T-helper 2 cell treated with Interferon-gamma antibody and Interleukin-4, amounts not matched to agents 100 ng/mL and 5 ng/mL, for 36 hours (primary cell): ENCODE measurements around the gene TANC1. TPM values are rescaled to one million over a fixed set of nuclear protein-coding genes. Genes with fewer than 3 reads are reported as not detected.

Experiments used
- intact Hi-C: fragments of 100-400 bp; cut with micrococcal nuclease; formaldehyde crosslinking; loops from one replicate; pipeline ENCODE4 v1.15.1; 2023
- total RNA-seq: library from RNA; stranded (reverse); gene quantifications from 2 replicates; pipeline ENCODE4 v1.2.3, GENCODE V29; 2022

Gene TANC1
- total RNA-seq, 1 donor from 2014 or later: 0.20 TPM

DNA sequence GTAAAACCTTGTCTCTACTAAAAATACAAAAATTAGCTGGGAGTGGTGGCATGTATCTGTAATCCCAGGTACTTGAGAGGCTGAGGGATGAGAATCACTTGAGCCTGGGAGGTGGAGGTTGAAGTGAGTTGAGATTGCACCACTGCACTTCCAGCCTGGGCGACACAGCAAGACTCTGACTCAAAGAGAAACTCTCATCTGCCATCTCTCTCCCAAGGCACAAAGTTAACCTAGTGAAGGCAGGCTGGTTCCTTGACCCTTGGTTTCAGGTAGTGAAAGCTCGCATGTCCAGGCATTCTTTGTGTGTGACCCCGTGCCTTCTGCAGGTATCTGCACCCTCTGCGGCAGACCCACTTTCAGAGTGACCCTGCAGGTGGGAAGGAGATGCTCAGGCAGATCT lies 218.0 kb downstream of the TANC1 start:
- intact Hi-C loops: no loop called here

DNA sequence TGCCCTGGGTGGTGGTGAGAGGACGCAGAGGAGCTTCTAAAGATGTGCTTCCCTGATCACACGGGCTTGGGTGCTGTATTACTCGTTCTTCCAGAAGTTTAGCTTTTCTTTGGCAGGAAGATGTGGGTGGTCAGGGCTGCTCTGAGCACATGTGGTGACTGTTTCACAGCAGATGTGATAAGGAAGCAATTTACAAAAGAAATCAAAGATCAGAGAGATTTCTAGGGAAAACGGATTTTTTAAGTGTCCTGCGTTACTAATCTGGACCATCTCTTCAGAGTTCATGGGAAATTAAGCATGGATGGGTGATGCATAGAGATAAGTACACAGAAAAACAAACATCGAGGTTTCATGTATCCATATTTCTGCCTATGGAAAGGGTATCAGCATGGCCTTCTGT lies 218.7 kb downstream of the TANC1 start:
- intact Hi-C loops: no loop called here

DNA sequence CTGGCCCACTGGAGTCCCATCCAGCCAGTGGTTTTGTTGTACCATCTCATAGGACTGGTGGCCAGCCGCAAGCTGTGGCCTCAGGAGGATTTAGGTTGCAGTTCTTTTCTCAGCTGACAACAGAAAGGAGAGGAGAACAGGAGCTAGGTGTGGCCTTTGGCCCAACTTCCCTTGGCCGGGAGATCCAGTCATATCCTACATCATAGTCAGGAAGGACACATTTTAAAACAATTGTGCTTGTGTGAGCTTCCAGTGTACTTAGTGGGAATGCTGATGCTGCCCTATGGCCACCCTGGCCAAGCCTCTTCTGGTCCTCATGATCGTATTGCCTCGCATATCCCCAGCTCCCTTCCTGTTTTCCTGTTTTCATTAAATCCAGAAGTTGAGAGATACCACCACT lies 220.0 kb downstream of the TANC1 start:
- intact Hi-C loops: no loop called here

DNA sequence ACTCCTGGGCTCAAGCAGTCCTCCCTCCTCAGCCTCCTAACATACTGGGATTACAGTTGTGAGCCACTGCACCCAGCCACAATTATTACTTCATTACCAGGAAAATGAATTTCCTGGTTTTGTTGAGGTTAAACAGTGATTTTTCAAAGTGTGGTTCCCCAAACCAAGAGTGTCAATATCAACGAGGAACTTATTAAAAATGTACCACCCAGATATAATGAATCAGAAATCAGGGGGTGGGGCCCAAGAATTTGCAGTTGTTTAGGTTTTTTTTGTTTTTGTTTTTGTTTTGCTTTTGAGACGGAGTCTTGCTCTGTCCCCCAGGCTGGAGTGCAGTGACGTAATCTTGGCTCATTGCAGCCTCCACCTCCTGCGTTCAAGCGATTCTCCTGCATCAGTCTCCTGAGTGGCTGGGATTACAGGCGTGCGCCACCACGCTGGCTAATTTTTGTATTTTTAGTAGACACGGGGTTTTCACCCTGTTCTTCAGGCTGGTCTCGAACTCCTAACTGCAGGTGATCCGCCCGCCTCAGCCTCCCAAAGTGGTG lies 224.0 kb downstream of the TANC1 start:
- intact Hi-C loops: no loop called here

- intact Hi-C loops: no loop called here
Observed at GRCh38 chr2:159193791-159194190, 225.4 kb downstream of the TANC1 start.

- intact Hi-C loops: no loop called here
Observed at GRCh38 chr2:159194241-159194640, 225.8 kb downstream of the TANC1 start.

DNA sequence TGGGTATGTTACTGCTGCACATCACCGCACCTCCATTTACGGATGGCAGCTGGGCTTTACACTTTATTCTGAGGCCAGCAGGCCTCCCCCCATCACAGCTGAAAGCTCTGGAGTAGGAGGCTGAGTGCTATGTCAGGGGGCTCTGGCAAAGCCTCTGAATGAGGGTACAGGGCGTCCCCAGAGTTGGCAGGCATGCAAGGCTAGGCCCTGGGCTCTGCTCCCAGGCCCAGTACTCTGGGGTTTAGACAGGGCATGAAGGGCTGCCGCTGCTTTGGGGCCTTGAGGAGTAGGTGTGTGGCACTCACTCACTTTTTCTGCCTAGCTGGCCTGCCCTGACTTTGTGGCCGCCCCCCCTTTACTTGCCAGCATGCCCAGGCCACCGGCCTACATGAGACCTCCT lies 227.3 kb downstream of the TANC1 start:
- intact Hi-C loops: no loop called here

DNA sequence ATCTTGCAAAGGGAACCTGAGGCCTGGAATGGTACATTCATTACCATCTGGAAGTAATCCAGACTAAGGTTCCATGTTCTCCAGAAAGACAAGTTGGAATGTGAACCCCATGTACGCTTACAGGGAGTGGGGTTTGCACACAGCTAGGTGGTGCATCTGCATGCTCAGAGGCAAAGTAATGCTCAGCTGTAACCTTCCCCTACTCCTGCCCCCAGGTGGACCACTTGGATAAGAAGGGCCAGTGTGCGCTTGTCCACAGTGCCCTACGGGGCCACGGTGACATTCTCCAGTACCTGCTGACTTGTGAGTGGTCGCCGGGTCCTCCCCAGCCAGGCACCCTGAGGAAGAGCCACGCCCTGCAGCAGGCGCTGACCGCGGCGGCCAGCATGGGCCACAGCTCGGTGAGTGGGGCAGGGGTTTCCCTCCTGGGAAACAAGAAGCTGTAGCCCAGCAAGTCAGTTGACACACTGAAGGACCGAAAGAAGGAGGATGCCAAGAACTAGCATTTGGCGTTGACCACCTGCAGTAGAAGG lies 228.0 kb downstream of the TANC1 start:
- intact Hi-C loops: no loop called here

- intact Hi-C loops: no loop called here
Observed at GRCh38 chr2:159199236-159199635, 230.8 kb downstream of the TANC1 start.

GRCh38 chr2:159199761-159200465 lies 231.5 kb downstream of the TANC1 start:
- intact Hi-C loops: no loop called here

DNA sequence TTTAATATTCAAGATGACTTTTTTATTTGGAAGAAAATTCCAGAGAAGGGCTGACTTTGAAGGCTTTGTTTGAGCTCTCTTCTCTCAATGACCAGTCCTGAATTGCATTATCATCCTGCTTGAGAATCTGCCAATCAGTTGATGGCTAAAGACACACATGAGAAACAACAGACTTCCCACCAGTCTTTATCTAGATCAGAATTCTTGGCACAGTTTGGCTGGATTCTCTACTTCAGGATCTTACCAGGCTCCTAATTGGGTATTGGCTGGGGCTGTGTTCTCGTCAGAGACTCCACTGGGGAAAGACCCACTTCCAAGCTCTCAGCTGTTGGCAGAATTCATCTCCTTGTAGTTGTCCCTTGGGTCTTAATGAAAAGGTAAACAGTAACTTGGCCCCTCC lies 232.1 kb downstream of the TANC1 start:
- intact Hi-C loops: no loop called here

DNA sequence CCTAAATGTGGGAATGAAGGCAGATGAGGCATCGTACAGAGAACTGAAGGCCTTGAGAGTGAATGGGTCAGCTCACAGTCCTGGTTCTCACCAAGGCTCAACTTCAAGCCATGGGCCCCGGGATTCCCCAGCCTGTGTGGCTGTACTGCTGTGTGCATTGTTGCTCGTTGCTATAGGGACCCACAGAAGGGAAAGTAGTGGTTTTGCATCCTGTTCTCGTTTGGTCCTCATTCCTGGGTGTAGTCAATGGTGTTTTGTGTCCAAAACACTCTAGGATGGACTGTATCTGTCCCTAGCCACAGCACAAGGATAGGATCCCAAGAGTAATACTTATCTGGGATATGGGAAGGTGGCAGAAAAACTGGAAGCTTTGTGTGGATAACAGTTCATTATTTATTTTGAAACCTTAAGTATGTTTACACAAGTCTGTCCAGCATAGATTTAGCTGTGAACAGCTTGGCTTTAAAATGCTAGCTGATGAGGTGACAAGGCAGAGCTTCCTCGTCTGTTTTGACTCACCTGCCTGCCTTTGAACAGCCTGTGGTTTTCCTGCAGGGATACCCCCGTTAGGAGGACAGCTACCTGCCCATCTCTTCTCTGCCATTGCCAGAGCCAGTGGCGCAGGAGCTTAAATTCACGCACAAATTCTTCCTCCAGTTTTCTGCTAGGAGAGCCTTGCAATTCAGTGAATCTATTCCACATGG lies 233.1 kb downstream of the TANC1 start:
- intact Hi-C loops: no loop called here

- intact Hi-C loops: no loop called here
Observed at GRCh38 chr2:159202568-159203071, 234.2 kb downstream of the TANC1 start.

DNA sequence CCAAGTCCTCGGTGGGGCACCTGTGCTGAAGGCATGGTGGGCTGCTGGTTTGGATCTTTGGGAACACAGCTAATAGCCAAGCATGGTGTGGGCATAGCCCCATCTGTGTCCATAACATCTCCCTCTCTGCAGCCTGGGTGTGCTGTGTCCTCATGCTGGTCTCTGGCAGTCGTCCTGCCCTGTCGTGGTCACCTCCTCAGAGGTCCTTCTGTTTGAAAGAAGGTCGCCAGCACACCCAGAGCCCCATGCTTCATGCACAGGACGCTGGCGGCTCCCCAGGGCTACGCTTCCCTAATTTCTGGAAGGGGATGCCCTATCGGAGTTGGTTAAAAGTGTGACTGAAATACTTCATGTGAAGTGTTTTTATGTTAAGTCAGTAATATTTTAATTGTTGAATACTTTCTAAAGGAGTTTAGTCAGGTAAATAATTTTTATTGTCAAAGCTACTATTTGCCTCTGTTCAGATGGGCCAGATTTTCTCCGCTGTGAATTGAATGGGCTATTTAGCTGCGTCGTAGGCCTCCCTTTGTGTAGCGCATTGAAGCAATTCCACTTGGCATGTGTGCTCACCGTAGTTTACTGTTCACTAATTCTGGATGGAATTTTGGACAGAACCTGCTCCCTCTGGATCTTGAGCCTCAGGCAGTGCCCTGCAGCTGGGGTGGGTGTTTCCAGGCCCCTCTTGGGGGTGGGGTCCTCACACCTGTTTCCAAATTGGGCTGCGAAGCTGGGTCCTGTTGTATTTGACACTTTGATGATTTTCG lies 236.1 kb downstream of the TANC1 start:
- intact Hi-C loops: no loop called here

DNA sequence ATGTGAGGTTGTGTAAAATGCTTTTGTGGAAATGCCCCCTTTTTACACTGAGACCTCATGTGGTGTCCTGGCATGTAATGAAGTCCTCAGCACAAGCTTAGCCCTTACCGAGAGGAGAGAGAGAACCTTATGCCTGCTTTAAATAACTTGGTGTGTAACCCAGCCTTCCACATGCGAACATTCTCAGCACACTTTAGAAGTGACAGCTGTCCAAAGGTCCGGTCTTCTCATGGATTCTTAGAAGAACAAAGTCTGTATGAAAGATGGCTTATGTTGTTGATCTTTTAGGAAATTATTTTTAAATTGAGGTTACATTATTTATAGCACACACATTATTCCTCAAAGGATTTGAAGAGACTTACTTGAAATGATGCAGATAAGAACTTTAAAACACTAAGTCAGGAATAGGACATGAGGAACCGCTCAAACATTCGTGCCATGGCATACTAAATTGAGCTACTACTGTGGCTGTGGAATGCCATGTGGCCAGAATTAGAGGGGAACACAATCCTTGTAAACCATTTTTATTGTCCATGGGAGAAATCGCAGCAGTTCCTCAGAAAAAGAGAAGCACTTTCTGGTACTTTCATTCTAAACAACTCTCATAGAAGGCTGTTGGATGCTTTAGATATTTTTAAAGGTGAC lies 238.4 kb downstream of the TANC1 start:
- intact Hi-C loops: no loop called here

GRCh38 chr2:159208438-159208837 lies 240.0 kb downstream of the TANC1 start:
- intact Hi-C loops: no loop called here

DNA sequence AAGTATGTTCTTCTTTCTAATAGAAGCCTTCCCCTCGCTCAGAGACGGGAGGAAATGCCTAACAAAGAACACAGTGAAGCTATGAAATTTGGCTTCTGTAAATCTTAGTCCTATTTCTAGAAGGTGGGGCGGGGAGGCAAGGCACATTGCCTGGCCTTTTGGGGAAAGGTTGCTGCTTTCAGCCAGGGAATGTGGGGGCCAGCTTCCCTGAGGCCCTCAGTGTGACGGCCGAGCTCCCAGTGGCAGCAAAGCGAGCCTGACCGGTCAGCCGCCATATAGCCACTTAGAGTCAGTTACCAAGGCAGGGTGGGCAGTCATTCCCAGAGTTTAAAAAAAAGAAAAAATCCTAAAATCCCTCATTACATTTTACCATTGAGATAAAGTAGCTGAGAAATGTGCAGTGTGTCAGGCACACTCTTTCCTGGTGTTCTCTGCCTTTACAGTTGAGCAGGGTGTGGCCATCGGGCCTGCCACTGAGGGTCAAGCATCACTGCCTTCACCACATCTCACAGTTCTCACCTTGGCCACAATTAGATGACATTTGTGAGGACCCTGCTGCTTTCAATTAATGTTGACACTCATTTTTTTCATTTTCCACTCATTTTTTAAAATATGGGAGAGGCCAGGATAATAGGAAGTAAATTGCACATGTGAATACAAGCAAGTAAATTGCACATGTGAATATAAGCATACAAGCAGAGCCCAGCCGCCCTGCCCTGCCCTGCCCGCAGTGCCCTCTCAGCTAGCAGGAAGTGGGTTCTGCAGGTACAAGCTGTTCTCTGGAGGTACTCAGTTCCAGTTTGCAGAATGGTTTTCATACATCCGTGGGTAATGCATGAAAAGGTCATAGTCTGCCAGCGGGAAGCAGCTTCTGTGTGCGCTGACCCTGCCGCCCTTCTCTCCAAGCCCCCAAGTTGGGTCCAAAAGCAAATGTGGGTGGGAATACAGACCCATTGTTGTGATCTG lies 241.2 kb downstream of the TANC1 start:
- intact Hi-C loops: no loop called here

DNA sequence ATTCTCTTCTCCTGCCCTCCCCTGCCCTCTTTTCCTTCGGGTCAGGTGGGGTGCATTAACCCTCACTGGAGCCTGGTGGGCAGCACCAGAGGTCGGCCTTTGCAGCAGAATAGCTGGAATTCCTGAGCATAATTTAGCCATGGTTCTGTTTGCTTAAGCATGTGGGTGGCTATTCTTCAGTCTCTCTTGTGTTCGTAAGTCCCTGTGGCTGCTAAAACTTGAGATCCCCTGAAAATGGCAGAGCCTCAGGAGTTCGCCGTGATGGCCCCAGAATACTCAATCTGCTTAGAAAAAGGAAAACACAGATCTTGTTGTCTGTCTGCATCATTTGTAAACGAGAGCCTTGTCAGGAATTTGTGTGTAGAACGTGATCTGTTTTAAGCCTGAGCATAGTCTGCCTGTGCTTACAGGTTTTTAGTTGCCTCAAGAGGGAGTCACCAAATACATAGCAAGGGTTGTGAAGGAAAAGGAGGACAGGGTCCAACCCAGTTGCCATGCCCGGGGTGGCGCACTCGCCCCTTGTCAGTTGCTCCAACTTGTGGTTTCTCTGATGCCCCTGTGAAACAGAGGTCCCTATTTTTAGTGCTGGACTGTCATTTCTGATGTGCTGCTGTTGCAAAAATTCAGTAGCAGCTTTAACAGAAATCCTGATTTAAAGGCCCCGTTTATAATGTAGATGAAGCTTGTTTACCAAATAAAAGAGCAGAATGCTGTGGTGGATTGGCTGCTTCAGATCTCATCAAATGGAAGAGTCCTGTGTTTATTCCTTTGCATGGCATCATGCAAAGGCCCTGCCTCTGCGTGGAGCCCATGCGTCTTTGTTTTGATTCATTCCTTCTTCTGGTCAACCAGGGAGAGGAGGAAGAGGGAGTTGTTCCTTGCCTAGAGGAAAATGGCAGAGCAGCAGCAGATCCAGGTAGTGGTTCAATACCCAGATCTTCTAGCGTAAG lies 243.3 kb downstream of the TANC1 start:
- intact Hi-C loops: no loop called here

DNA sequence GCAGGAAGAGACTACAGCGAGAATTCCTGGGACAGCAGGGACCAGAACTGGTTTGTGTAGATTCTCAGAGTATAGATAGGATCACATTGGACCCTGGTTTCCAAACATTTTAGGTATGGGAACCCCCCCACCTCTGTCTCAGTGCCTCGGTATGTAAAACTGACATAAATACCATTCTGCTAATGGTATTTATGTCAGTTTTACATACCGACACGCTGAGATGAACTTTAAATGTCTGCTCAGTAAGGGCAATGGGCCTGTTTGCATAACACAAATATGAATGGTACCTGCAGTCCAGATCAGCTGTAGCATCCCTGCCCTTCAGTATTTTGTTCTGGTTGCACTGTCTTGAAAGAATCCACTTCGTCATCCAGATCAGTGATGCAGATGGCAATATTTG lies 244.9 kb downstream of the TANC1 start:
- intact Hi-C loops: no loop called here
